Prostate gland (tissue), 2 donors: ENCODE measurements around the gene DDX17.

Source experiments
- CTCF ChIP-seq, 4 experiments: fragments of 200-600 bp in 2 of 4; fragments of 450-650 bp in 2 of 4; sonication (generic) in 2 of 4; IDR thresholded peaks; 1 replicate in 3 of 4; 2 replicates in 1 of 4; pipeline ENCODE4 v1.5.1; 2016 to 2019; ENCODE audit warnings: antibody characterized with exemption in 4 of 4, mild to moderate bottlenecking in 2 of 4, moderate library complexity in 2 of 4
- POLR2A ChIP-seq: fragments of 450-650 bp; IDR thresholded peaks from one replicate; pipeline ENCODE4 v1.6.1; 2016; ENCODE audit warnings: antibody characterized with exemption, mild to moderate bottlenecking

GRCh38 chr22:38494498-38494897, 11.6 kb downstream of the DDX17 start:
- TF ChIP-seq CTCF (IDR thresholded peaks at IDR 0.05) = no peak
- no peak for TF ChIP-seq POLR2A
